Effector memory CD8-positive, alpha-beta T cell (primary cell): ENCODE results near the gene ALOX12.

Experiments
- ATAC-seq: fragments of 150-1000 bp; cut with Tn5 transposase; replicated peaks from 2 replicates; pipeline ENCODE4 v1.10.0; 2021; ENCODE audit warnings: mild to moderate bottlenecking, moderate library complexity
- DNase-seq, 3 experiments: peaks; one replicate each; pipeline ENCODE4 v3.0.0; 2021
- H3K27ac Mint-ChIP-seq, 2 donors: one replicate each; pipeline ENCODE4 v1.8.0; 2022; ENCODE audit warnings: mild to moderate bottlenecking in 2 of 2, mixed read lengths in 2 of 2, moderate library complexity in 2 of 2
- H3K27me3 Mint-ChIP-seq, 2 donors: one replicate each; pipeline ENCODE4 v1.8.0; 2022; ENCODE audit warnings: mixed read lengths in 2 of 2
- H3K36me3 Mint-ChIP-seq: one replicate; pipeline ENCODE4 v1.8.0; 2022; ENCODE audit warnings: mild to moderate bottlenecking, moderate library complexity, mixed read lengths; ENCODE audit not compliant: insufficient read depth
- H3K4me1 Mint-ChIP-seq, 2 donors: one replicate each; pipeline ENCODE4 v1.8.0; 2022; ENCODE audit warnings: low read depth in 2 of 2, mixed read lengths in 2 of 2
- H3K4me3 Mint-ChIP-seq, 2 donors: one replicate each; pipeline ENCODE4 v1.8.0; 2022; ENCODE audit warnings: mild to moderate bottlenecking in 2 of 2, mixed read lengths in 2 of 2, moderate library complexity in 2 of 2
- H3K9me3 Mint-ChIP-seq, 2 donors: one replicate each; pipeline ENCODE4 v1.8.0; 2022; ENCODE audit warnings: mixed read lengths in 2 of 2

ALOX12 gene

GRCh38 chr17:7020894-7021664 is 25.2 kb downstream of the ALOX12 start:
- Mint-ChIP-seq H3K4me1 (peaks cover 52 to 53% of the 10 kb centered on the region in 2 donors), H3K4me3 (peak overlapping the region in 1 of 2 donors; percentile 83), H3K27me3 (no peaks in the 10 kb centered on the region), H3K27ac (peak overlapping the region; percentile 89 to 92), H3K9me3 (no peaks in the 10 kb centered on the region), H3K36me3 (peaks cover 27% of the 10 kb centered on the region)
- DNase-seq = no peak
- no peak for ATAC-seq

- peaks cover 43 to 48% of the 10 kb centered on the region in 2 donors for H3K4me1 Mint-ChIP-seq
- H3K9me3 Mint-ChIP-seq = no peaks in the 10 kb centered on the region
- peaks cover 28% of the 10 kb centered on the region for H3K36me3 Mint-ChIP-seq
- H3K27me3 Mint-ChIP-seq = no peaks in the 10 kb centered on the region
- peak; percentile 72 to 81 (median 80) for DNase-seq
- H3K4me3 Mint-ChIP-seq = peak overlapping the region; percentile 72 to 83
- ATAC-seq = peak; percentile 63
- H3K27ac Mint-ChIP-seq = peak overlapping the region; percentile 89 to 92
These were observed 26.3 kb downstream of the ALOX12 start for GRCh38 chr17:7021993-7022778.

GRCh38 chr17:7022781-7023571 is 27.1 kb downstream of the ALOX12 start, which contains the start of gene BCL6B:
Gene BCL6B (plus strand): TSS chr17:7023050. CDS start chr17:7023672, 622 bp downstream.
- Mint-ChIP-seq H3K27me3 (no peaks in the 10 kb centered on the region), H3K36me3 (peaks cover 25% of the 10 kb centered on the region), H3K27ac (peak within 1 kb of the TSS; percentile 89 to 92), H3K4me1 (peaks cover 35 to 40% of the 10 kb centered on the region in 2 donors), H3K4me3 (peak within 1 kb of the TSS; percentile 72 to 83), H3K9me3 (no peaks in the 10 kb centered on the region)
- DNase-seq (no peak), ATAC-seq (no peak)

- DNase-seq (peak; percentile 96 to 98 (median 98)), ATAC-seq (peak; percentile 78)
- Mint-ChIP-seq H3K4me1 (peaks cover 32 to 37% of the 10 kb centered on the region in 2 donors), H3K36me3 (peaks cover 22% of the 10 kb centered on the region), H3K4me3 (peak overlapping the region; percentile 72 to 83), H3K27ac (peak overlapping the region; percentile 89 to 92), H3K27me3 (no peaks in the 10 kb centered on the region), H3K9me3 (no peaks in the 10 kb centered on the region)
These were observed 27.9 kb downstream of the ALOX12 start for GRCh38 chr17:7023576-7024401.

GRCh38 chr17:7024402-7024785 is 28.5 kb downstream of the ALOX12 start:
- ATAC-seq = no peak
- no peaks in the 10 kb centered on the region for H3K9me3 Mint-ChIP-seq
- peak overlapping the region; percentile 52 to 92 for H3K27ac Mint-ChIP-seq
- no peak for DNase-seq
- peaks cover 19% of the 10 kb centered on the region for H3K36me3 Mint-ChIP-seq
- H3K4me1 Mint-ChIP-seq = peaks cover 35 to 43% of the 10 kb centered on the region in 2 donors
- no peaks in the 10 kb centered on the region for H3K27me3 Mint-ChIP-seq
- H3K4me3 Mint-ChIP-seq = peak overlapping the region in 1 of 2 donors; percentile 31

GRCh38 chr17:7025245-7025644 is 29.4 kb downstream of the ALOX12 start:
- H3K4me1 Mint-ChIP-seq = peaks cover 43 to 51% of the 10 kb centered on the region in 2 donors

GRCh38 chr17:7026471-7027115 is 30.7 kb downstream of the ALOX12 start:
- H3K27ac Mint-ChIP-seq = no peak overlapping the region
- H3K36me3 Mint-ChIP-seq = peaks cover 18% of the 10 kb centered on the region
- DNase-seq = no peak
- H3K4me3 Mint-ChIP-seq = no peak overlapping the region
- peaks cover 41 to 51% of the 10 kb centered on the region in 2 donors for H3K4me1 Mint-ChIP-seq
- no peaks in the 10 kb centered on the region for H3K9me3 Mint-ChIP-seq
- no peaks in the 10 kb centered on the region for H3K27me3 Mint-ChIP-seq
- no peak for ATAC-seq

More at GRCh38 chr17:7025245-7025644, 29.4 kb downstream of the ALOX12 start:
- peak overlapping the region; percentile 52 to 73 for H3K27ac Mint-ChIP-seq
- H3K9me3 Mint-ChIP-seq = no peaks in the 10 kb centered on the region
- ATAC-seq = no peak
- no peak for DNase-seq
- H3K4me3 Mint-ChIP-seq = no peak overlapping the region
- no peaks in the 10 kb centered on the region for H3K27me3 Mint-ChIP-seq
- peaks cover 19% of the 10 kb centered on the region for H3K36me3 Mint-ChIP-seq

- H3K27ac Mint-ChIP-seq = no peak overlapping the region
- H3K27me3 Mint-ChIP-seq = no peaks in the 10 kb centered on the region
- H3K4me3 Mint-ChIP-seq = no peak overlapping the region
- H3K9me3 Mint-ChIP-seq = no peaks in the 10 kb centered on the region
- peaks cover 15% of the 10 kb centered on the region for H3K36me3 Mint-ChIP-seq
- DNase-seq (no peak), ATAC-seq (no peak)
- peaks cover 39 to 45% of the 10 kb centered on the region in 2 donors for H3K4me1 Mint-ChIP-seq
These were observed 31.5 kb downstream of the ALOX12 start for GRCh38 chr17:7027335-7027734.

- H3K4me1 Mint-ChIP-seq = peaks cover 35 to 39% of the 10 kb centered on the region in 2 donors
- no peaks in the 10 kb centered on the region for H3K9me3 Mint-ChIP-seq
- no peaks in the 10 kb centered on the region for H3K27me3 Mint-ChIP-seq
- peak overlapping the region in 1 of 2 donors; percentile 71 for H3K27ac Mint-ChIP-seq
- peaks cover 6% of the 10 kb centered on the region for H3K36me3 Mint-ChIP-seq
- DNase-seq = no peak
- H3K4me3 Mint-ChIP-seq = peak overlapping the region in 1 of 2 donors; percentile 46
- no peak for ATAC-seq
These were observed 33.2 kb downstream of the ALOX12 start for GRCh38 chr17:7029096-7029495.

GRCh38 chr17:7029659-7030058 is 33.8 kb downstream of the ALOX12 start:
- H3K4me3 Mint-ChIP-seq = peak overlapping the region; percentile 52 to 60
- peaks cover 38% of the 10 kb centered on the region in 2 donors for H3K4me1 Mint-ChIP-seq
- H3K9me3 Mint-ChIP-seq = no peaks in the 10 kb centered on the region
- DNase-seq (no peak), ATAC-seq (peak; percentile 64)
- H3K27me3 Mint-ChIP-seq = no peaks in the 10 kb centered on the region
- peak overlapping the region; percentile 69 to 71 for H3K27ac Mint-ChIP-seq
- peaks cover 6% of the 10 kb centered on the region for H3K36me3 Mint-ChIP-seq

- no peak for DNase-seq
- Mint-ChIP-seq H3K36me3 (peaks cover 17% of the 10 kb centered on the region), H3K4me3 (peak overlapping the region; percentile 91 to 92), H3K9me3 (no peaks in the 10 kb centered on the region), H3K27ac (peak overlapping the region; percentile 97 to 98), H3K4me1 (peaks cover 52 to 55% of the 10 kb centered on the region in 2 donors), H3K27me3 (no peaks in the 10 kb centered on the region)
- ATAC-seq = peak; percentile 57
These were observed 39.2 kb downstream of the ALOX12 start for GRCh38 chr17:7034955-7035590.
